ENCODE results near the gene CEP76.

Gene CEP76

DNA sequence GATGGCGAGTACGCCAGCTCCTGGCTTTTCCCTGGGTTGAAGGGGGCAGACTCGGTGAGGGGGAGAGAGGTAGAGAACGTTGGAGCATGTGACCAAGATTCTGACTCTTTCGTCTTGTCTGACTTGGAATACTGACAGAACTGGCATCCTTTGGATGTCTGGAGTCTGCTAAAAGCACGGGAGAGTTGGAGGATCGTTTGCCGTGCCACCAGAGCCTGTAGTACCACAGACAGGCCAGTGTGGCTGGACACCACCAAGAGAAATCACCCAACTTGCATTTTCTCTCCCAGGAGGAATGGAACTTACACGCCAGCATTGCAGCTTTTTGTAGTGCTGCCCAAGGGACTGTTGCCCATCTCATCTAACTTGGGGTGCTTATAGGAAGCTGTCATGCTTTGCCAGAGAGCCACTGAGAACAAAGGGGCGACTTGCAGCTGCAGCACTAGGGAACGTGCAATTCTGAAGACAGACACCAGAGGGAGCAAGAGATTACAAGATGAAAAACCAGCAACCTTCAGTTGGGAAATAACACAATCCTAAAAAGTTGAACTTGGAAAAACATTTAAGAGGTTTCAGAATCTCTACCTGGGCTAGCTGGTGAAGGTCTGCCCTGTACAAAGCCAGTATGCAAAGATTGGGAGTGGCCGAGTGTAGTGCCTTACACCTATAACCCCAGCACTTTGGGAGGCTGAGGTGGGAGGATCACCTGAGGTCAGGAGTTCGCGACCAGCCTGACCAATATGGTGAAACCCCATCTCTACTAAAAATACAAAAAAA lies 24.4 kb upstream of the CEP76 start:
- no peak for TF ChIP-seq SIN3A (IDR thresholded peaks at IDR 0.05; ENCODE audit: borderline replicate concordance, insufficient read depth, low read length)
- peak; percentile 35; the same call in 1 of the 2 replicates for TF ChIP-seq POLR2AphosphoS5 (IDR thresholded peaks at IDR 0.05; ENCODE audit: low read depth, low read length)
- TF ChIP-seq TAF1 (IDR thresholded peaks at IDR 0.05; ENCODE audit: borderline replicate concordance, insufficient read depth, low read length), result no peak

DNA sequence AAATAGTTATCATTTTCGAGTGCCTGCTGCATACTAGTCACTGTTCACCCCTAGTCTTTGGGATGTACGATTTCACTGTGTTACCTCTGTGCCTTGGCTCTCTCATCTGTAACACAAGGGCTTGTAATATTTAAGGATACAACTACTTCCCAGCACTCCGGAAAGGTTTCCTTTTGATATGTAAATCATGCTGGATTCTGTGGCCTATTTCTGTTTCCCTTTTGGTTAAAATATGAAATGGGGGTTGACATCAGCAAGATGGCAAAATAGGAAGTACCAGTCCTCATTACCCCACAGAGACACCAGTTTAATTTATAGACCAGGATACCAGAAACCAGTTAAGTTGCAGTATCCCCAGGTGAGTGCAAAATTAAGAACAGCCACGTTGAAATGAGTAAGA lies 23.8 kb upstream of the CEP76 start:
- TF ChIP-seq FOXP2 (optimal IDR thresholded peaks at IDR 0.05; ENCODE audit: borderline replicate concordance, extremely low read depth, extremely low read length, insufficient read depth) (no peak), TAF1 (IDR thresholded peaks at IDR 0.05; ENCODE audit: borderline replicate concordance, insufficient read depth, low read length) (no peak), POLR2AphosphoS5 (IDR thresholded peaks at IDR 0.05; ENCODE audit: low read depth, low read length) (no peak), SIN3A (IDR thresholded peaks at IDR 0.05; ENCODE audit: borderline replicate concordance, insufficient read depth, low read length) (no peak)
- TF ChIP-seq, protein P1, sequence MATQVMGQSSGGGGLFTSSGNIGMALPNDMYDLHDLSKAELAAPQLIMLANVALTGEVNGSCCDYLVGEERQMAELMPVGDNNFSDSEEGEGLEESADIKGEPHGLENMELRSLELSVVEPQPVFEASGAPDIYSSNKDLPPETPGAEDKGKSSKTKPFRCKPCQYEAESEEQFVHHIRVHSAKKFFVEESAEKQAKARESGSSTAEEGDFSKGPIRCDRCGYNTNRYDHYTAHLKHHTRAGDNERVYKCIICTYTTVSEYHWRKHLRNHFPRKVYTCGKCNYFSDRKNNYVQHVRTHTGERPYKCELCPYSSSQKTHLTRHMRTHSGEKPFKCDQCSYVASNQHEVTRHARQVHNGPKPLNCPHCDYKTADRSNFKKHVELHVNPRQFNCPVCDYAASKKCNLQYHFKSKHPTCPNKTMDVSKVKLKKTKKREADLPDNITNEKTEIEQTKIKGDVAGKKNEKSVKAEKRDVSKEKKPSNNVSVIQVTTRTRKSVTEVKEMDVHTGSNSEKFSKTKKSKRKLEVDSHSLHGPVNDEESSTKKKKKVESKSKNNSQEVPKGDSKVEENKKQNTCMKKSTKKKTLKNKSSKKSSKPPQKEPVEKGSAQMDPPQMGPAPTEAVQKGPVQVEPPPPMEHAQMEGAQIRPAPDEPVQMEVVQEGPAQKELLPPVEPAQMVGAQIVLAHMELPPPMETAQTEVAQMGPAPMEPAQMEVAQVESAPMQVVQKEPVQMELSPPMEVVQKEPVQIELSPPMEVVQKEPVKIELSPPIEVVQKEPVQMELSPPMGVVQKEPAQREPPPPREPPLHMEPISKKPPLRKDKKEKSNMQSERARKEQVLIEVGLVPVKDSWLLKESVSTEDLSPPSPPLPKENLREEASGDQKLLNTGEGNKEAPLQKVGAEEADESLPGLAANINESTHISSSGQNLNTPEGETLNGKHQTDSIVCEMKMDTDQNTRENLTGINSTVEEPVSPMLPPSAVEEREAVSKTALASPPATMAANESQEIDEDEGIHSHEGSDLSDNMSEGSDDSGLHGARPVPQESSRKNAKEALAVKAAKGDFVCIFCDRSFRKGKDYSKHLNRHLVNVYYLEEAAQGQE (IDR thresholded peaks at IDR 0.05; ENCODE audit: insufficient read depth in 1 of 2, low read depth in 2 of 2, low read length in 2 of 2), result no peak

DNA sequence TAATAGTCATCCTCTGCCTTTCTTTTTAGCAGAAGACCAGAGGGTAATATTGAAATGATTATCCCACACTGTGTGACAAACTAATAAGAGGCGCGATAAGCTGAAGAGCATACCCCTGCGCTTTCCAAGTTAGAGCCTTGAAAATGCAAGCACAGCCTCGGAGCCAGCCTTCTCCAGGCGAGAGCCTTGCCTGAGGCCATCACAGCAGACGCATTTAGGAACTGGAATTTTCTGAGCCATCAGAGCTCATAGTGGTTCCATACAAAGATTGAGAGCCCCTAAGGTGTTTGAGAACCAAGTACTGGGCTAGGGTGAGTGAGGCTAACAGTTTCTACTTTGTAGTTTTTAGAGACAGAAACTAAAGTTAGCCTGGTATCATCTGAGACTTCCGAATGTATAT lies 20.2 kb upstream of the CEP76 start:
- TF ChIP-seq SIN3A (IDR thresholded peaks at IDR 0.05; ENCODE audit: borderline replicate concordance, insufficient read depth, low read length), result no peak
- TF ChIP-seq FOXP2 (optimal IDR thresholded peaks at IDR 0.05; ENCODE audit: borderline replicate concordance, extremely low read depth, extremely low read length, insufficient read depth), result no peak
- TF ChIP-seq, protein P1 (IDR thresholded peaks at IDR 0.05; ENCODE audit: insufficient read depth in 1 of 2, low read depth in 2 of 2, low read length in 2 of 2), result no peak
- TF ChIP-seq TAF1 (IDR thresholded peaks at IDR 0.05; ENCODE audit: borderline replicate concordance, insufficient read depth, low read length), result no peak
- no peak for TF ChIP-seq POLR2AphosphoS5 (IDR thresholded peaks at IDR 0.05; ENCODE audit: low read depth, low read length)

DNA sequence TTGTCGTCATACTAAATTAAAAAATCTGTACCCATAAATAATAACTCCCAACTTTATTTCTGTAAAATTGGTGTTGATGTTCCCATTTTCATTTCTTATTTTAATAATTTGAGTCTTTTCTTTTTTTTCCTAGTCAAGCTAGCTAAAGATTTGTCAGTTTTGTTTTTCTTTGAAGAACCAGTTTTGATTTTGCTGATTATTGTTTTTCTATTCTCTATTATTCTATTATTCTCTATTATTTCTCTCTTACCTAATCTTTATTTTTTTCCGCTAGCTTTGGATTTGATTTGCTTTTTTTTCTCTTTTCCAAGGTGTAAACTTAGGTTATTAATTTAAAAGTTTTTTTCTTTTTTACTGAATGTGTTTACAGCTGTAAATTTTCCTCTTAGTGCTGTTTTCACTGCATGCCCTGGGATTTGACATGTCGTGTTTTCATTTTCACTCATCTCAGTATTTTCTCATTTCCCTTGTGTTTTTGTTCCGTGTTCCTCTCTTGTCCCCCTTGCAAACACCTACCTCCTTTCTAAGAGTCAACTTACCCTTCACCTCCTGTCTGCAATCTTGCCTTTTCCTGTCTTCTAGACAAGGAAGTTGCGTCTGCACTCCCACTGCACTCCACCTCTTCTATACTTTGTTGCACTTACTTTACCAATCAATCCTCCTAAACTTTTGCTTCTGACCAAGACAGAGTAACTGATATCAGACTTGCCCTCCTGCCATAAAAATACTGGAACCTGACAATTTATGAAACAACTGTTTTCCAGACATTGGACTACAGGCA lies 19.2 kb upstream of the CEP76 start:
- no peak for TF ChIP-seq POLR2AphosphoS5 (IDR thresholded peaks at IDR 0.05; ENCODE audit: low read depth, low read length)
- no peak for TF ChIP-seq FOXP2 (optimal IDR thresholded peaks at IDR 0.05; ENCODE audit: borderline replicate concordance, extremely low read depth, extremely low read length, insufficient read depth)
- TF ChIP-seq TAF1 (IDR thresholded peaks at IDR 0.05; ENCODE audit: borderline replicate concordance, insufficient read depth, low read length), result no peak
- no peak for TF ChIP-seq SIN3A (IDR thresholded peaks at IDR 0.05; ENCODE audit: borderline replicate concordance, insufficient read depth, low read length)
- TF ChIP-seq, protein P1 (IDR thresholded peaks at IDR 0.05; ENCODE audit: insufficient read depth in 1 of 2, low read depth in 2 of 2, low read length in 2 of 2), result no peak

DNA sequence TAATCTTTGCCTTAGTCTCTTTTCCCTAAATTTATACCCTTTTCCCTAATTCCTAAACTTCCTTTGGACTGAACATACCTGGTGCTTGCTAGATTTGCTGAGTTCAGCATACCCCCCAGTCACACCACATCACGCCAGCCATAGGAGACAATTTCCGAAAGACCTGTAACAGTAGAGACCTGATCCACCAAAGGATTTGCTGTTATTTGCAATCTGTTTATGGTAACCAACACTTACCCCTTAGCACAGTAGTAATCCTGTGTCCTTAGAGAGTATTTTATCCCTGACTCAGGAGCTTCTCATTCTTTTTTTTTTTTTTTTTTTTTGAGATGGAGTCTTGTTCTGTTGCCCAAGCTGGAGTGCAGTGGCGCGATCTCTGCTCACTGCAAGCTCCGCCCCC lies 8.9 kb upstream of the CEP76 start:
- TF ChIP-seq FOXP2 (optimal IDR thresholded peaks at IDR 0.05; ENCODE audit: borderline replicate concordance, extremely low read depth, extremely low read length, insufficient read depth), result no peak
- TF ChIP-seq POLR2AphosphoS5 (IDR thresholded peaks at IDR 0.05; ENCODE audit: low read depth, low read length), result no peak
- TF ChIP-seq SIN3A (IDR thresholded peaks at IDR 0.05; ENCODE audit: borderline replicate concordance, insufficient read depth, low read length), result no peak
- TF ChIP-seq TAF1 (IDR thresholded peaks at IDR 0.05; ENCODE audit: borderline replicate concordance, insufficient read depth, low read length), result no peak
- TF ChIP-seq, protein P1 (IDR thresholded peaks at IDR 0.05; ENCODE audit: insufficient read depth in 1 of 2, low read depth in 2 of 2, low read length in 2 of 2), result no peak
